Endothelial cell (in vitro differentiated cells): Measurements from ENCODE around the gene ATP2C2. TPM values are rescaled to one million over a fixed set of nuclear protein-coding genes. Genes with fewer than 3 reads are reported as not detected.

Experiments
- DNase-seq: peaks from one replicate; pipeline ENCODE4 v3.0.0; 2021; ENCODE audit warnings: low spot score
- H3K27ac Mint-ChIP-seq: one replicate; pipeline ENCODE4 v1.8.0; 2021; ENCODE audit warnings: mixed read lengths, inconsistent platforms; ENCODE audit not compliant: unreplicated experiment
- H3K27me3 Mint-ChIP-seq: one replicate; pipeline ENCODE4 v1.8.0; 2021; ENCODE audit warnings: mild to moderate bottlenecking, moderate library complexity, mixed read lengths, inconsistent platforms; ENCODE audit not compliant: unreplicated experiment
- H3K36me3 Mint-ChIP-seq: one replicate; pipeline ENCODE4 v1.8.0; 2021; ENCODE audit warnings: mild to moderate bottlenecking, low read depth, mixed read lengths, inconsistent platforms; ENCODE audit not compliant: unreplicated experiment
- H3K4me1 Mint-ChIP-seq: one replicate; pipeline ENCODE4 v1.8.0; 2021; ENCODE audit warnings: mild to moderate bottlenecking, mixed read lengths, inconsistent platforms; ENCODE audit not compliant: unreplicated experiment
- H3K4me3 Mint-ChIP-seq: one replicate; pipeline ENCODE4 v1.8.0; 2021; ENCODE audit warnings: mild to moderate bottlenecking, mixed read lengths, inconsistent platforms; ENCODE audit not compliant: unreplicated experiment
- H3K9me3 Mint-ChIP-seq: one replicate; pipeline ENCODE4 v1.8.0; 2021; ENCODE audit warnings: mixed read lengths, inconsistent platforms; ENCODE audit not compliant: unreplicated experiment
- total RNA-seq: library from RNA; stranded (reverse); fragmentation: NEBNext Ultra II Directional; extraction: Animal tissue kit (Norgen Biotek cat#: 25700); gene quantifications from one replicate; pipeline ENCODE4 v1.2.1, GENCODE V29; 2021; ENCODE audit not compliant: unreplicated experiment
- TF ChIP-seq, protein P1 (sequence below): fragments of 200-600 bp; sonication (generic); IDR thresholded peaks from one replicate; pipeline ENCODE4 v1.5.0; 2021; ENCODE audit warnings: antibody characterized with exemption; ENCODE audit not compliant: unreplicated experiment

ATP2C2 gene
- total RNA-seq, 1 donor from 2014 or later: 2.7 TPM

DNA sequence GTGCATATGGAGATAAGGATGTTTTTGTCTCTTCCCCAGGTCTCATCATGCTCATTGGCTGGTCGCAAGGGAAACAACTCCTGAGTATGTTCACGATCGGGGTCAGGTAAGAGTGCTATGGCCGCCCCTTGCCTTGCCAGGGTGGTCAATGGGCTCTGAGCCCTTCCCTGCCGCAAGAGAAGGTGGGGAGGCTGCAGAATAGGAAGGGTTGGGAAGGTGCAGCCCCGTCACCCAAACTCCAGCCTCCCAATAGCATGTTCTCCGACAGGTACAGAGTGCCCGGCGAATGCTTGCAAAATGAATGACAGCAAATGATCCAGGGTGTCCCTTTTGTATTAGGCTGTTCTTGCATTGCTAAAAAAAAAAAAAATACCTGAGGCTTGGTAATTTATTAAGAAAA is 57.4 kb downstream of the ATP2C2 start:
- no peak for DNase-seq
- Mint-ChIP-seq H3K4me1 (no peaks in the 10 kb centered on the region), H3K9me3 (no peaks in the 10 kb centered on the region), H3K27ac (no peak overlapping the region), H3K4me3 (no peak overlapping the region), H3K27me3 (peaks cover 1% of the 10 kb centered on the region), H3K36me3 (peaks cover 3% of the 10 kb centered on the region)
- TF ChIP-seq, protein P1, sequence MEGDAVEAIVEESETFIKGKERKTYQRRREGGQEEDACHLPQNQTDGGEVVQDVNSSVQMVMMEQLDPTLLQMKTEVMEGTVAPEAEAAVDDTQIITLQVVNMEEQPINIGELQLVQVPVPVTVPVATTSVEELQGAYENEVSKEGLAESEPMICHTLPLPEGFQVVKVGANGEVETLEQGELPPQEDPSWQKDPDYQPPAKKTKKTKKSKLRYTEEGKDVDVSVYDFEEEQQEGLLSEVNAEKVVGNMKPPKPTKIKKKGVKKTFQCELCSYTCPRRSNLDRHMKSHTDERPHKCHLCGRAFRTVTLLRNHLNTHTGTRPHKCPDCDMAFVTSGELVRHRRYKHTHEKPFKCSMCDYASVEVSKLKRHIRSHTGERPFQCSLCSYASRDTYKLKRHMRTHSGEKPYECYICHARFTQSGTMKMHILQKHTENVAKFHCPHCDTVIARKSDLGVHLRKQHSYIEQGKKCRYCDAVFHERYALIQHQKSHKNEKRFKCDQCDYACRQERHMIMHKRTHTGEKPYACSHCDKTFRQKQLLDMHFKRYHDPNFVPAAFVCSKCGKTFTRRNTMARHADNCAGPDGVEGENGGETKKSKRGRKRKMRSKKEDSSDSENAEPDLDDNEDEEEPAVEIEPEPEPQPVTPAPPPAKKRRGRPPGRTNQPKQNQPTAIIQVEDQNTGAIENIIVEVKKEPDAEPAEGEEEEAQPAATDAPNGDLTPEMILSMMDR: no peak

DNA sequence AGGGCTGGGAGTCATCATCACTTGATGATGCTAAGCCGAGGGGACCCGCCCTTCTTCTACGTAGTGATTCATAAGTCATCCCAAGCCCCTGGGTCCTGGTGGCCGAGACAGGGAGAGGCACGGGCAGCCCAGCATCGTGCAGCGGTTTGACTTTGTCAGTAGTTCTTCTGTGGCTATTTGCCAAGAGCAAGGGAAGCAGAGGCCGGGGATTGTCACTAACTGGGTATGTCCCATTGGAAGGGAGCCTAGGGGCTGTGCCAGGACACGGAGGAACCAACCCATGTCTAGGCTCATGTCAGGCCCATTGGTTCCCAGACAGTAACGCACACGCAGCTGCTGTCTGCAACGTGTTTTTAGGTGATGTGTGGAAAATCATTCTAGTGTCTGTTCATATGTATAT is 58.5 kb downstream of the ATP2C2 start:
- H3K27me3 Mint-ChIP-seq: peaks cover 4% of the 10 kb centered on the region
- H3K4me1 Mint-ChIP-seq: no peaks in the 10 kb centered on the region
- H3K4me3 Mint-ChIP-seq: no peak overlapping the region
- no peak for DNase-seq
- TF ChIP-seq, protein P1: no peak
- peaks cover 3% of the 10 kb centered on the region for H3K36me3 Mint-ChIP-seq
- no peak overlapping the region for H3K27ac Mint-ChIP-seq
- H3K9me3 Mint-ChIP-seq: no peaks in the 10 kb centered on the region

DNA sequence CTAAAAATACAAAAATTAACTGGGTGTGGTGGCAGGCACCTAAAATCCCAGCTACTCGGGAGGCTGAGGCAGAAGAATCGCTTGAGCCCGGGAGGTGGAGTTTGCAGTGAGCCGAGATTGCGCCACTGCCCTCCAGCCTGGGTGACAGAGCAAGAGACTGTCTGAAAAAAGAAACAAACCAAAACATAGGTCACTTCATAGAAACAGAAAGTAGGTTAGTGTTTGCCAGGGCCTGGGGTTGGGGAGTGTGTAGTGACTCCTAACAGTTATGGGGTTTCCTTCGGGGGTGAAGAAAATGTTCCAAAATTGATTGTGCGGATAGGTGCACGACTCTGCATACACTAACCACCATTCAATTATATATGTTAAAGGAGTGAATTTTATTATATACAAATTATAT is 59.2 kb downstream of the ATP2C2 start:
- TF ChIP-seq, protein P1: no peak
- Mint-ChIP-seq H3K4me1 (no peaks in the 10 kb centered on the region), H3K36me3 (peaks cover 3% of the 10 kb centered on the region), H3K4me3 (no peak overlapping the region), H3K27me3 (peaks cover 4% of the 10 kb centered on the region), H3K9me3 (no peaks in the 10 kb centered on the region), H3K27ac (no peak overlapping the region)
- DNase-seq: no peak

DNA sequence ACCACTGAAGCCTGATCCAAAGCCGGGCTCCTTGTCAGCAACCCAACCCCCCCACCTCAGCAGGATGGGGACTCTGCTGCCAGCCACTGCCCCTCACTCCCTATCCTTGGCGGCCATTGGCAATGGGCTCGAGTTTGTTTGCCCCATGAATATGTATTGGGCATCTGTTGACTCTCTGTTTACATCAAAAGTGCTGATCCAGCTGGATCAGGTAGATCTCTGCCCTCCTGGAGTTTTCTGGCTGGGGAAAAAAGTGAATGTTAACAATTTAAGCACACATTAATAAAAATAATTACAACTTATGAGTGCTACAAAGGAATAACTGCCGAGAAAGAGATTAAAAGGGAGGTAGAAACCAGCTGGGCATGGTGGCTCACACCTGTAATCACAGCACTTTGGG is 62.5 kb downstream of the ATP2C2 start:
- Mint-ChIP-seq H3K27me3 (peaks cover 2% of the 10 kb centered on the region), H3K4me3 (no peak overlapping the region), H3K4me1 (no peaks in the 10 kb centered on the region), H3K36me3 (peaks cover 3% of the 10 kb centered on the region), H3K9me3 (no peaks in the 10 kb centered on the region), H3K27ac (no peak overlapping the region)
- TF ChIP-seq, protein P1: no peak
- DNase-seq: no peak

DNA sequence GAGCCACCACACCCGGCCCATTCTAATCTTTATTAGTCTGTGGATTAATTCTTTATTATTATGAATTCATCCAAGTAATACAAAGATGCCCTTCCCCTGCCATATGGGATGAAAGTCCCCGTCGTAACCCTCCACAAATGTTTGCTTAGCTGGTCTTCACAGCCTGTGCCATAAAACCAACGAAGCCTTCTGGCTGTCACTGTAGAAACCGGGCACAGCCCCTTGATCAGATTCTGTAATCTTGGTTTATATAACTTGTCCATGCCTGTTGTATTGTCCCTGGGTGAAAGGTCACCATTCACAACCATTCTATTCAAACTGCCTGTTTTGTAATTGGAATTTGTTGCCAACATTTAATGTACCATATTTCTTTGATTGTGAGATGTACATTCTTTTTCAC is 66.5 kb downstream of the ATP2C2 start:
- Mint-ChIP-seq H3K27ac (no peak overlapping the region), H3K4me1 (no peaks in the 10 kb centered on the region), H3K27me3 (peaks cover 2% of the 10 kb centered on the region), H3K36me3 (no peaks in the 10 kb centered on the region), H3K9me3 (no peaks in the 10 kb centered on the region), H3K4me3 (no peak overlapping the region)
- DNase-seq: no peak
- TF ChIP-seq, protein P1: no peak
